Measurements from ENCODE around the gene FAM131A.

DNA sequence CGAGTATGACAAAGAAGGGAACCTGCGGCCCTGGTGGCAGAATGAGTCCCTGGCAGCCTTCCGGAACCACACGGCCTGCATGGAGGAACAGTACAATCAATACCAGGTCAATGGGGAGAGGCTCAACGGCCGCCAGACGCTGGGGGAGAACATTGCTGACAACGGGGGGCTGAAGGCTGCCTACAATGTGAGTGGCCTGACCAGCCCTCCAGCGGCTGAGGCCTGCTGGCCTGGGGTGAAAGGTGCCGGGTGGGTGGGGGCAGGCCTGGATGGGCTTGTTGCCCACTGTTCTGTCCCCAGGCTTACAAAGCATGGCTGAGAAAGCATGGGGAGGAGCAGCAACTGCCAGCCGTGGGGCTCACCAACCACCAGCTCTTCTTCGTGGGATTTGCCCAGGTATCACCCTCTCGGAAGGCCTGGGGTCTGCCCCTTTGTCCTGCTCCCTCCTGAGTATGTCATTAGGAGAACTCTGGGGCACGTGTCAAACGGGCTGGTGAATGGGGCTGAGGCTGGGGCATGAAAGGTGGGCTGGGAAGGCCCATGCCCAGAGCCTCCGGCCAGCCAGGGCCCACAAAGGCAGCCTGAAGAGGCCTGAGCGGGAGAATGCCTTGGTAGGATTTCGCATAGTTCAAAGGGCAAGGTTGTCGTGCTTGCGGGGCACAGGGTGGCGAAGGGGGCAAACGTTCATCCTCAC is 46.2 kb upstream of the FAM131A start:
- TF ChIP-seq CTCF (IDR thresholded peaks at IDR 0.05) (no peak), EZH2 (IDR thresholded peaks at IDR 0.05; ENCODE audit: borderline replicate concordance, insufficient read depth, low read depth, low read length, poor library complexity, severe bottlenecking) (no peak)
